Astrocyte of the spinal cord (primary cell): ENCODE results near the gene PEMT.

ENCODE experiments used
- DNase-seq: peaks from one replicate; pipeline ENCODE4 v3.0.0; 2011; ENCODE audit warnings: low read depth, low spot score
- H3K4me3 ChIP-seq: 2 replicates; pipeline ENCODE4 v1.5.1; 2011; ENCODE audit warnings: low read depth, mild to moderate bottlenecking, low read length, moderate library complexity
- in situ Hi-C: cut with HindIII; loops from 2 replicates; pipeline ENCODE4 v1.10.0; 2017; ENCODE audit warnings: low sequenced_read_pairs
- TF ChIP-seq, protein P1 (sequence below): IDR thresholded peaks from 2 replicates; pipeline ENCODE4 v1.5.1; 2012; ENCODE audit warnings: low read depth, mild to moderate bottlenecking, low read length, inconsistent platforms

Gene PEMT

GRCh38 chr17:17590883-17591354 is 589 bp downstream of the PEMT start:
- TF ChIP-seq, protein P1, sequence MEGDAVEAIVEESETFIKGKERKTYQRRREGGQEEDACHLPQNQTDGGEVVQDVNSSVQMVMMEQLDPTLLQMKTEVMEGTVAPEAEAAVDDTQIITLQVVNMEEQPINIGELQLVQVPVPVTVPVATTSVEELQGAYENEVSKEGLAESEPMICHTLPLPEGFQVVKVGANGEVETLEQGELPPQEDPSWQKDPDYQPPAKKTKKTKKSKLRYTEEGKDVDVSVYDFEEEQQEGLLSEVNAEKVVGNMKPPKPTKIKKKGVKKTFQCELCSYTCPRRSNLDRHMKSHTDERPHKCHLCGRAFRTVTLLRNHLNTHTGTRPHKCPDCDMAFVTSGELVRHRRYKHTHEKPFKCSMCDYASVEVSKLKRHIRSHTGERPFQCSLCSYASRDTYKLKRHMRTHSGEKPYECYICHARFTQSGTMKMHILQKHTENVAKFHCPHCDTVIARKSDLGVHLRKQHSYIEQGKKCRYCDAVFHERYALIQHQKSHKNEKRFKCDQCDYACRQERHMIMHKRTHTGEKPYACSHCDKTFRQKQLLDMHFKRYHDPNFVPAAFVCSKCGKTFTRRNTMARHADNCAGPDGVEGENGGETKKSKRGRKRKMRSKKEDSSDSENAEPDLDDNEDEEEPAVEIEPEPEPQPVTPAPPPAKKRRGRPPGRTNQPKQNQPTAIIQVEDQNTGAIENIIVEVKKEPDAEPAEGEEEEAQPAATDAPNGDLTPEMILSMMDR = no peak
- H3K4me3 ChIP-seq = peak overlapping the region; percentile 85
- in situ Hi-C loops = loop anchor here (25.0 kb wide), 1 partner anchor 229 kb away; no protein-coding TSS in a partner anchor
- no peak for DNase-seq

DNA sequence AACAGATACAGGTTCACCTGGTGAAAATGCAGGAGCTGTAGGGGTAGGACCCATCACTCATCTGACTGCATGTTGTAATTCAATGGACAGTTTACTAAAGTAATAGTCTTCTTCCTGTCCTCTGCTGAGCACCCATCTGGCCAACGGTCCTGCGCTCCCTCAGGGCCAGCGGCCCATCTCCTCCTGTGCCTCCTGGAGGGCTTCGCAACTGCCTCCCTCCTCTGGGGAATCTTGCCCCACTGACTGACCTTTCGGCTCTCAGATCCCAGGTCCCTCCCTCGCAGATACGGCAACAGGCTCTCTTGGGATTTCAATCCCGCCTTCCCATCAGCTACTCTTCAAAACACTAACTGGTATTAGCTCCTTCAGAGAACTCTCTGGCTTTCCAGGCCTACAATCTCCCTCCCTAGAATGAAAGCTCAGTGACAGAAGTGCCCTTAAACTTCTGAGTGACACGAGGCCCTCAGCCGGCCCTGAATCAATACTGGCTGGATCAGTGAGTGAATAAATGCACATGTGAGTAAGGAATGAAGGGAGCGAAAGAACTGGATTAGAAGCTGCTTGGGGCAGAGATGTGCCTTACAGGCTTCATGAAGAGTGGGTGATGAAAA is 1.3 kb downstream of the PEMT start:
- TF ChIP-seq, protein P1 = no peak
- no peak for DNase-seq
- in situ Hi-C loops = loop anchor here (25.0 kb wide), 1 partner anchor 228 kb away; no protein-coding TSS in a partner anchor
- peak overlapping the region; percentile 85 for H3K4me3 ChIP-seq

- TF ChIP-seq, protein P1 = no peak
- in situ Hi-C loops = loop anchor here (25.0 kb wide), 1 partner anchor 225 kb away; no protein-coding TSS in a partner anchor
- no peak for DNase-seq
- no peak overlapping the region for H3K4me3 ChIP-seq
These were observed 3.7 kb downstream of the PEMT start for GRCh38 chr17:17587614-17588337.

DNA sequence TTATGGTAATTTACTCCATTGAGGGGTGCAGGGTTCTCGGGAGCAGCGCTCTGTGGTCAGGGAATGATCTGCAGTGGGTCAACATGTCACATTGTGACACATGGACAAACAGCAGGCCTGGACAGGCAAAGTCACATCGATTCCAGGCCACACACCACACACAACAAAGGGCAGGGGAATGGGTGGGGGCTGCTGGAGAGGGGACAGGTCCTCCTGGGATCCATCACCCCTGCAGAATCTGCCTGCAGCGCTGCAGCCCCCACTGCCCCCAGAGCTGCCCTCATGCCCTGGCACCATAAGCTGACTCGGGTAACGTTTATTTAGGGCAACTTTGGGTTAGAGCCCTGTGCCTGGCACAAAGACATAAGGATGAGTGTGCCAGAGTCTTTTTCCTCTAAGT is 9.1 kb downstream of the PEMT start:
- TF ChIP-seq, protein P1 = no peak
- DNase-seq = no peak
- in situ Hi-C loops = loop anchor here (25.0 kb wide), 1 partner anchor 220 kb away; no protein-coding TSS in a partner anchor
- no peak overlapping the region for H3K4me3 ChIP-seq

DNA sequence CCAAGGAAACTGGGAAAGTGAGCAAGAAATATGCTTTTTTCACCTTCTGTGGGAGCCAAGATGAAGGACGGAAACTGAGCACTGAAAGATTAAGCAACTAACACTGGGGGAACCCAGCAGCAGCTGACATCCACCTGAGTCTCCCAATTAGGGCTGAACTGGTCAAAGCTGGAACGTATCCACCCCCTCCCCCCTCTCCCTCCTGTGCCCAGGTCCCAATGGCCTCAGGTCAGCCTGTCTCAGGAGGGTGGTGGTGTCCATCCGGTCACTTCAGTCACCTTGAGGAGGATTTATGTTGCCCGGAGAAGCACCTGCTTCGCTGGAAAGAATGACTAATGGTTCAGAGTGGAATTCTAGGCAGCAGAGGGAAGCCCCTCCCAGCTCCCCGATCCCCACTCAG is 10.0 kb downstream of the PEMT start:
- TF ChIP-seq, protein P1 = no peak
- in situ Hi-C loops = loop anchor here (25.0 kb wide), 1 partner anchor 219 kb away; no protein-coding TSS in a partner anchor
- DNase-seq = no peak
- H3K4me3 ChIP-seq = no peak overlapping the region

DNA sequence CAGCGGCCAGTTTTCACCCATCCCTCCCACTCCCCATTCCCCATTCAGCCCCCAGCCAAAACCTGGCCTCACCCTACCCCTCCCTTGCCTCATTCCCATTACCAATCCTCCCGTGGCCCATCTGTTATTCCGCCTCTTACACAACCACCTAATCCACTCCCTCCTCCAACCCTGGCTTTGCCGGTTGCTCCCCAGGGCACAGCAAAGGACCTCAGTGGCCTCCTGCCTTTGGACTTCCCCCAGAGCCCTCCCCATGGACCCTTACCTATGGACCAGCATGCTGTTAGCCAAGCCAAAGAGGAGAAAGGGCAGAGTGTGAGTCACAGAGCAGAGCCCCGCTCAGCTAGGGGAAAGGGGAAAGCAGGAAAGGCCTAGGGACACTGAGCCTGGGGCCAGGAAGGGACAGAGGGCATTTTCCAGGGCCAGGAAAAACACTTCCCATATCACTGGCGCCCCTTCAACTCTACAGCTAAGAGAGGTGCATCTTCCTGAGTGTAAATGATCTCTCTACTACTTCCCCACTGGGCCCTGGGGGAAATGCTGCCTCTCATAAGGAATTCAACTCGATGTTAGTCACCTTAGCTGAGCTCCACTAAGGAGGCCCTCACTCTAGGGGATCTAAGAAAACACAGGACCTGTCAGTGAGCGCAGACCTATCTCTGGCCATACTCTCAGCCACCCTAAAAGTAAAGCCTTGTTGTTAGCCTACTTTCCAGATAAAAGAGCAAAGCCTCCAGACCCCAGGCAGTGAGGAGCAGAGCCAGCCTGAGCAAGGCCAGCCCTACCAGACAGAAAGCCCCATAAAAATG is 10.6 kb downstream of the PEMT start:
- no peak overlapping the region for H3K4me3 ChIP-seq
- no peak for DNase-seq
- in situ Hi-C loops = loop anchor here (25.0 kb wide), 1 partner anchor 219 kb away; no protein-coding TSS in a partner anchor
- TF ChIP-seq, protein P1 = no peak
